ENCODE results near the gene AOC1. TPM values are rescaled to one million over a fixed set of nuclear protein-coding genes. Genes with fewer than 3 reads are reported as not detected.

The AOC1 gene
- total RNA-seq, 1 donor: not detected

DNA sequence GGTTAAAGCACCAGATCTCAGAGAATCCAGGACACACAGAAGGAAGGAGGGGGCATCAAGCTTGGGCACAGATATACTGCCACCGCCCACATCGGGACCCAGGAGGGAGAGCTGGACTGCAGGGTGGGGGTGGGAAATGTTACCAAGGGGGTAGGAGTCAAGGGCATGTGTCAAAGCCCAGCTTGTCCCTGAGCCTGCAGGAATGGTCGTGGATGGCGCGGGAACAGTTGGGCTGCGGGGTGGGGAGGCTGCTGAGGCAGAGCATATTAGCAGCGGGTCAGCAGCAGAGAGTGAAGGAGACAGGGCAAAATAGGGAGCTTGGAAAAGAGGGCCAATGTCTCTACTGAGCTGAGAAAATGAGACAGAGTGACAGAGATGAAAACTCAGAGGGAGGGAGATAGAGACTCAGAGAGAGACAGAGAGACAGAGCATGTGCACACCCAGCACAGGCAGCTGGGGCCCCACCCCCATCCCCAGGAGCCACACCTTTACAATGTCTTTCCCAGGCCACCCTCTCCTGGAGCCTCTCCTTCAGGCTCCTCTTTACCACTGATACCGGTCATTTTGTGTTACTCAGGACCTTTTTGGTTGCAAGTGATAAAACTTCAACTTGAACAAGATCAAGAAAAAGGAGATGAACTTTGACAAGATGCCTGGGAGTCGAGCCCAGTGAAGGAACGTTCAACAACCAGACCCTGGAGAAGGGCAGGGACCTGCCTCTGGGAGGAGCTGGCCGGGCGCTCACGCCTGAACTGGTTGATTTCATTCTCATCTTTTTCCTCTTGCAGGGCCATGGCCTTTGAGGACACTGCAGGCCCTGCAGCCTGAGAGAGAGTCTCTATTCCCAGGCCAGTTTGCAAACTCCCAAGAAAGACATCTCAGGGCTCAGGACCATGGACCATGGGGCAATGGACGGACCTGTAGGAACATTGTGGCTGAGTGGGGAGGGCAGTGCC lies 50.0 kb downstream of the AOC1 start:
- DNase-seq (ENCODE audit: insufficient read length, low spot score, missing footprints): no peak

DNA sequence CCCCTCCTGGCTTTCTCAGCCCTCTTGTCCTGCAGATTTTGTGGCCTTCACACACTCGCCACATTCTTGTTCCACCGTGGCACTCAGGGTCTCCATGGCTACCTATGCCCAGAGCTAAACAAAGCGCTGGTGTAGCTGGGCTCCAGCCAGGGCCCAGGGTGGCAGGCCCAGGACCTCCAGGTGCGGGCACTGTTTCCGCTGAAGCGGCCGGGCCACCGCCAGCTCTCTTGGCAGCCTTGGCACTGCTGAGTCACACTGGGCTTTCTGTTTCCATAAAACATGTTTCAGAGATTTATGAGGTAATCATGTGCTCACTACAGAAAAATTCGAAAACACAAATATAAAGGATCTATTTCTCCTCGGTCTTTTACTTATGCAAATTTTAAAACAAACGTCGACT lies 51.3 kb downstream of the AOC1 start:
- Histone ChIP-seq H3K27me3 (ENCODE audit: insufficient read depth, low read length) (no peaks in the 10 kb centered on the region), H4K20me1 (ENCODE audit: insufficient read depth, low read length) (no peaks in the 10 kb centered on the region), H3K4me1 (ENCODE audit: insufficient read depth, low read length) (peaks cover 5% of the 10 kb centered on the region), H3K27ac (ENCODE audit: low read depth, low read length) (no peak overlapping the region), H3K4me3 (ENCODE audit: insufficient read depth, low read length) (no peak overlapping the region), H3K9me3 (ENCODE audit: low read depth, low read length) (no peaks in the 10 kb centered on the region), H3K4me2 (ENCODE audit: insufficient read depth, low read length) (peak overlapping the region; percentile 34), H3K79me2 (ENCODE audit: insufficient read depth, low read length) (no peaks in the 10 kb centered on the region), H2AFZ (ENCODE audit: low read length) (no peak overlapping the region), H3K36me3 (ENCODE audit: insufficient read depth, low read length) (no peaks in the 10 kb centered on the region)
- TF ChIP-seq, protein P1, sequence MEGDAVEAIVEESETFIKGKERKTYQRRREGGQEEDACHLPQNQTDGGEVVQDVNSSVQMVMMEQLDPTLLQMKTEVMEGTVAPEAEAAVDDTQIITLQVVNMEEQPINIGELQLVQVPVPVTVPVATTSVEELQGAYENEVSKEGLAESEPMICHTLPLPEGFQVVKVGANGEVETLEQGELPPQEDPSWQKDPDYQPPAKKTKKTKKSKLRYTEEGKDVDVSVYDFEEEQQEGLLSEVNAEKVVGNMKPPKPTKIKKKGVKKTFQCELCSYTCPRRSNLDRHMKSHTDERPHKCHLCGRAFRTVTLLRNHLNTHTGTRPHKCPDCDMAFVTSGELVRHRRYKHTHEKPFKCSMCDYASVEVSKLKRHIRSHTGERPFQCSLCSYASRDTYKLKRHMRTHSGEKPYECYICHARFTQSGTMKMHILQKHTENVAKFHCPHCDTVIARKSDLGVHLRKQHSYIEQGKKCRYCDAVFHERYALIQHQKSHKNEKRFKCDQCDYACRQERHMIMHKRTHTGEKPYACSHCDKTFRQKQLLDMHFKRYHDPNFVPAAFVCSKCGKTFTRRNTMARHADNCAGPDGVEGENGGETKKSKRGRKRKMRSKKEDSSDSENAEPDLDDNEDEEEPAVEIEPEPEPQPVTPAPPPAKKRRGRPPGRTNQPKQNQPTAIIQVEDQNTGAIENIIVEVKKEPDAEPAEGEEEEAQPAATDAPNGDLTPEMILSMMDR (IDR thresholded peaks at IDR 0.05; ENCODE audit: extremely low read depth, low read depth, low read length): no peak
- DNase-seq (ENCODE audit: insufficient read length, low spot score, missing footprints): peak; percentile 93

More for the DNA sequence above, 50.0 kb downstream of the AOC1 start:
- Histone ChIP-seq H3K9me3 (ENCODE audit: low read depth, low read length) (no peaks in the 10 kb centered on the region), H3K4me1 (ENCODE audit: insufficient read depth, low read length) (peaks cover 5% of the 10 kb centered on the region), H3K27me3 (ENCODE audit: insufficient read depth, low read length) (peaks cover 10% of the 10 kb centered on the region), H3K36me3 (ENCODE audit: insufficient read depth, low read length) (no peaks in the 10 kb centered on the region), H2AFZ (ENCODE audit: low read length) (no peak overlapping the region), H3K4me2 (ENCODE audit: insufficient read depth, low read length) (no peak overlapping the region), H3K27ac (ENCODE audit: low read depth, low read length) (no peak overlapping the region), H3K79me2 (ENCODE audit: insufficient read depth, low read length) (no peaks in the 10 kb centered on the region), H3K4me3 (ENCODE audit: insufficient read depth, low read length) (no peak overlapping the region), H4K20me1 (ENCODE audit: insufficient read depth, low read length) (no peaks in the 10 kb centered on the region)
- TF ChIP-seq, protein P1 (IDR thresholded peaks at IDR 0.05; ENCODE audit: extremely low read depth, low read depth, low read length): no peak

DNA sequence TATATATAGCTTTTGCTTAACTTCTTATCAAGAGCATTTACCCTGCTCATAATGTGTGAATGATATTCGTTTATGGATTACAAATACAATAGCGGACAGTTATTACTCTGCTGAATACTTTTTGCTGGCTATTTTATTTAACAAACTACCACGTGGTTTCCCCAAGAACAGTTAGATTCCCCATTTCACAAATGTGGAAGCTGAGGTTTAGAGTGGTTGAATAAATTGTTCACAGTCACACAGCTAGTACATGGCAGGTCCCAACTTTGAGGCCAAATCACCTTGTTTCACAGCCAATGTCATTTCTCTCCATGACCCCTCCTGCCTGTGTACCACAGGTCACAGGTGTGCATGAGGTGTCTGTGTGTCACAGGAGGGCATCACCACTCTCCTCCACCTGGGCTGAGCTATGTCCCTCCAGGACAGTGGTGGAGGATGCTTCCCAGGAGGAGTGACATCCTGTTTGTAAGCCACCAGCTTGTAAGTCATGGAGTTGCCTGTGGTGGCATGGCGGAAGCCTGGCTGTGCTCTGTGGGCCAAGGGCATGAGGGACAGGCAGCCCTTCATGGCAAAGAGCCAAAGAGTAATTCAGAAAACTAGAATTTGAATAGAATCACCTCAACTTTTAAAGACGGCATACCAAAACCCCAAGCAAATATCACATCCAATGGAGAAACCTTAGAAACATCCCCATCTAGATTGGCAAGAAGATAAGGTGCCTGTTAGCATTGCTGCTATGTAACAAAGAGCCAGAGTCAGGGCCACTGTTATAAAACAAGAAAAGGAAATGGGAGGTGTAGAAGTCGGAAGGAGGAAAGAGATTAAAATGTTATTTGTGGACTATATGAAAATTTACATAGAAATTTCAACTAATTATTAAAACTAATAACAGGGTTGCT lies 51.9 kb downstream of the AOC1 start:
- H3K9me3 ChIP-seq (ENCODE audit: low read depth, low read length): no peaks in the 10 kb centered on the region
- H3K27ac ChIP-seq (ENCODE audit: low read depth, low read length): no peak overlapping the region
- no peaks in the 10 kb centered on the region for H3K27me3 ChIP-seq (ENCODE audit: insufficient read depth, low read length)

More for the DNA sequence above, 51.9 kb downstream of the AOC1 start:
- DNase-seq (ENCODE audit: insufficient read length, low spot score, missing footprints): no peak
- peaks cover 5% of the 10 kb centered on the region for H3K4me1 ChIP-seq (ENCODE audit: insufficient read depth, low read length)
- TF ChIP-seq, protein P1 (IDR thresholded peaks at IDR 0.05; ENCODE audit: extremely low read depth, low read depth, low read length): no peak
- H2AFZ ChIP-seq (ENCODE audit: low read length): no peak overlapping the region
- H4K20me1 ChIP-seq (ENCODE audit: insufficient read depth, low read length): no peaks in the 10 kb centered on the region
- peak overlapping the region; percentile 34 for H3K4me2 ChIP-seq (ENCODE audit: insufficient read depth, low read length)
- no peaks in the 10 kb centered on the region for H3K36me3 ChIP-seq (ENCODE audit: insufficient read depth, low read length)
- H3K4me3 ChIP-seq (ENCODE audit: insufficient read depth, low read length): no peak overlapping the region
- H3K79me2 ChIP-seq (ENCODE audit: insufficient read depth, low read length): no peaks in the 10 kb centered on the region

All from osteoblast (primary cell).